Stimulated activated CD4-positive, alpha-beta T cell treated with anti-CD3 and anti-CD28 coated beads, Interleukin-1b, Interleukin-23, amount 100 ng/mL, for 48 hours (primary cell): ENCODE data around the gene DKKL1.

Experiments used
- DNase-seq: peaks from one replicate; pipeline ENCODE4 v3.0.0-alpha.2; 2020

Gene DKKL1

DNA sequence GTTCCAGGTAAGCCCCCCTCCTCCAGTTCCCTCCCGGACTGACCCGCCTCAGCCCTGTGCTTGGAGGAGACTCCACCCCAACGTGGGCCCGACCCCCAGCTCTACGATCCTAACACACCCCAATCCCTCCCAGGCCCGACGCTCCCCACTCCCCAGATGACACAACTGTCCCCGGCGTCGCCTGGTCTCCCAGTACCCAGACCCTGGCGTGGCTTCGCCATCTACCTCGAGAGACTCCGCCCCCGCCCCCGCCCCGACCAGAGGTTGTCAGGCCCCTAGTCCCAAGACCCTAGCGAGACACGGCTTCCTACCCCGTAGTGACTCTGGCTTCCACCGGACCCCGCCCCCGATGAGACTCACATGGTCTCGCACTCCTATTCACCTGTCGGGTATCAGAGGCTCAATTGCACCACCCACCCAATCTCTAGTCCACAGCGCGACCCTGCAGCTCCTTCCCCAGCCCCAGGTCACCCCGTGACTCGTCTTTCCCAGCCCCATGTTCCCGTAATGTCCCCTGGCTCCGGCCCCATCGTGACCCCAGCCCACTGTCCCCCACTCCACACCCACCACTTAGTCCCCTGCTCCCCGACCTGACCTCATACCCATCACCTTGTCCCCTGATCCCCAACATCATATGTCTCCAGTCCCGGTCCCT, 25.5 kb upstream of the DKKL1 start:
- no peak for DNase-seq

DNA sequence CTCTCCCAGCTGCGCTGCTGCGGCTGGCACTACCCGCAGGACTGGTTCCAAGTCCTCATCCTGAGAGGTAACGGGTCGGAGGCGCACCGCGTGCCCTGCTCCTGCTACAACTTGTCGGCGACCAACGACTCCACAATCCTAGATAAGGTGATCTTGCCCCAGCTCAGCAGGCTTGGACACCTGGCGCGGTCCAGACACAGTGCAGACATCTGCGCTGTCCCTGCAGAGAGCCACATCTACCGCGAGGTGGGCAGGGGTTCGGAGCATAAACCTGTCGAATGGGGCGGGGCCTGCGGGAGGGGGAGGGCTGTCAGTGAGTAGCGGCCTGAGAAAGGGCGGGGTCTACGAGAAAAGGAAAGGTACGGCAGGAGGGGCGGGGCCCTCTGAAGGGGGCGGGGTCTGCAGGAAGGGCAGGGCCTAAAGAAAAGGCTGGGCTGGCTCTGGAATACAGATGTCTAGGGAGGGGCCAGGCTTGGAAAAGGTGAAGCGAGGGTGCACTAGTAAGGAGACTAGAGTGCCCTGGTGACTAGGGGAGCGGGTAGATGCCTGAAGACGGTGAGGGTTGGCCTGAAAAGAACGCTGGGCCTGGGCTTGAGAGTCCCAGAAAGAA, 24.9 kb upstream of the DKKL1 start:
- peak; percentile 45 for DNase-seq

DNA sequence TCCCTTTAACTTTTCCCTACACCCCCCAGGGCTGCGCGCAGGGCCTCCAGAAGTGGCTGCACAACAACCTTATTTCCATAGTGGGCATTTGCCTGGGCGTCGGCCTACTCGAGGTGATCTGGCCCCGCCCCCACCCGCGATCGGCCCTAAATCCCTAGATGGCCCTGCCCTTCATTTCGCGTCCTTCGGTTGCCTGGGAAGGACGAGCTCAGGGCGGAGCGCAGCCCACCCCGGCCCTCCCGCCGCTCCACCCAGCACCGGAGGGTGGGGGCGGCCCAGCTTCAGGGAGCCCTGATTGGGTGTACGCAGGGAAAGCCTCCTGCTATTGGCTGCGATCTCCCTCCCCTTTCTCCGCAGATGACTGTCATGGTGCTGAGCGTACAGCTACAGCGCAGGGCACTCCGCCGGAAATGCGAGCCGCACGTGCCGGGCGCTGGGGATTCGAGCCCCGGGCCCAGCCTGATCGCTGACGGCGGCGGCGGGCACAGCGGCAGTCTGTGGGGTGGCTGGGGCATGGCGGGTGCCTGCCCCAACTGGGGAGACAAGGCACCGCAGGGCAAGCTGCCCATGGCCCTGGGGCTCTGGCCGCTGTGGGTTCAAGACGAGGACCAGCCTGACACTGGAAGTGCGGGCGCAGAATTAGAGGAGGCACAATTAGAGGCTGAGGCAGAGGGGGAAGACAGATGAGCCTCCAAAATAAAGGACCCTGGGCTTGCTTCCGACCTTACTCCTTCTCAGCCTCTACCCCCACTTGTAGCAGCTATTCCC, 24.2 kb upstream of the DKKL1 start:
- no peak for DNase-seq

DNA sequence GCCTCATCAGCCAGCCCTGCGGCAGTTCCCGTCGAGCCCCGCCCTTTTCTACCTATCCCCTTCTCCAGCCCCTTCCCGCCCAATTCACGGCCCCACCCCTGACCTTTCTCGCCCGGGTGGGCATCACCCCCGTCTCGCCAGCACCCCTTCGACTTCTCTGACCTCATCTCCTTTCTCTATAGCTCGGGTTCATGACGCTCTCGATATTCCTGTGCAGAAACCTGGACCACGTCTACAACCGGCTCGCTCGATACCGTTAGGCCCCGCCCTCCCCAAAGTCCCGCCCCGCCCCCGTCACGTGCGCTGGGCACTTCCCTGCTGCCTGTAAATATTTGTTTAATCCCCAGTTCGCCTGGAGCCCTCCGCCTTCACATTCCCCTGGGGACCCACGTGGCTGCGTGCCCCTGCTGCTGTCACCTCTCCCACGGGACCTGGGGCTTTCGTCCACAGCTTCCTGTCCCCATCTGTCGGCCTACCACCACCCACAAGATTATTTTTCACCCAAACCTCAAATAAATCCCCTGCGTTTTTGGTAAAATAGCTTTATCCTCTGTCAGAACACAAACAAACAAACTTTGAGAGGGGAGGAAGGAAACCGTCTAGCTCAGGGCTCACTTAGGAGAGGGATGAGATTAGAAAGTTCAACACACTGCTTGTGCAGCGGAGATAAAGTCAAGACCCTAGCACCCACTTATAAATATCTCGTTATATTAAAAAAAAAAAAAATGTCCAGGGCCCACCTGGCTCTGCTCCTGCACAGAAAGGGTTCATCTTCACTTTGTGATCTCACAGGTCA, 23.4 kb upstream of the DKKL1 start:
- DNase-seq: no peak

DNA sequence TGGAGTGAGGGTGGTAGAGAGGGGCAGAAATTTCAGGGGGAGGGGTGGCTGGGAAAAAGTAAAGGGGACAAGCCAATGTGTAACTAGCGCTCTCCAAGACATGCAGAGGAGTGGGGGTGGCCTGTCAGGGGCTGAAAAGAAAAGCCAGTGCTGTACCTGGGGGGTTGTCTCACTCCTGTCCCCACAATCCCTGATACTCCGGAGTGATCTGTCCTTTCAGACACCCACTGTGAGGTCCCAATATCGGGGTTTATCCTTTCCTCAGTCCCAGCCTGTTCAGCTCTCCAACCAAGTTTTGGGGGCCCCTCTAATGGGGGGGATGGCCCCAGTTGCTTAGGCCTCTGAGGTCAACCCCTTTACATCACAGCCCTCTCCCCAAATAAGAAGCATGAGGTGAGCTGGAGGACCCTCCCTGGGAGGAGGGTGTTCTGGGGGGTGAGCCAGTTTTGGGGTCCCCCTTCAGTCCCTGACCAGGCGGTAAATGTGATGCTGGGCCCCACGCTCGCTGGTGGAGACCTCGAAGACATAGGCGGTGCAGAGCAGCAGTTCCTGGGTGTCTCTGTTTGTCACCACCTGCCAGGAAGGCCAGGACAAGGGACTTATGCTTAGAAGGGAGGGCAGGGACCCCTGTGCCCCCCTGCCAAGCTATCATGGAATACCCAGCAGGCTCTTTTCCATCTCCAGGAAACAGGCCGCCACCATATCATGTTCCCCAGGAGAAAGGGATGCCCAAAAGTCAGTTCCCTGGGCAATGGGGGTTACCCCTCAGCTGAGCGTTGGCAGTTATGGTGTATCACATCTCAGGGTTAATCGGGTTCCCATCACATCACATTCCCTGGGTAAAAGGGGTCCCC, 22.6 kb upstream of the DKKL1 start:
- DNase-seq: no peak

DNA sequence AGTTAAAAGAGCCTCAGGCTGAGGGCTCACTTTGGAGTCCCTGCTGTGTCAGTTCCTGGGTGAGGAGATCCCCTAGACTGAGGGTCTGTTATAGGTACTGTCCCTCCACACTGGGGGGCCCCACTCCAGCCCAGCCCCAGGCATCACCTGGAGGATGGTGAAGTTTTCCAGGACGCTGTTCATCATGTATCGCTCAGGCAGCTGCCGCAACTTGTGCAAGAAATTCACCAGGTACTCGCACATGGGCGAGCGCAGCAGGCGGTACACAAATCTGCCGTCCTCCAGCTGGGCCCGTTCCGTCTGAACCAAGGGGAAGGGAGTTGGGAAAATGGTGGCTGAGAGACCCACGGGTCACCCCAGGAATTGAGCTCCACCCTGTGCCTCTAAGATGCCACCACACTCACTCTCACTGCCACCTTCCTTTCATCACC, 21.4 kb upstream of the DKKL1 start:
- no peak for DNase-seq

DNA sequence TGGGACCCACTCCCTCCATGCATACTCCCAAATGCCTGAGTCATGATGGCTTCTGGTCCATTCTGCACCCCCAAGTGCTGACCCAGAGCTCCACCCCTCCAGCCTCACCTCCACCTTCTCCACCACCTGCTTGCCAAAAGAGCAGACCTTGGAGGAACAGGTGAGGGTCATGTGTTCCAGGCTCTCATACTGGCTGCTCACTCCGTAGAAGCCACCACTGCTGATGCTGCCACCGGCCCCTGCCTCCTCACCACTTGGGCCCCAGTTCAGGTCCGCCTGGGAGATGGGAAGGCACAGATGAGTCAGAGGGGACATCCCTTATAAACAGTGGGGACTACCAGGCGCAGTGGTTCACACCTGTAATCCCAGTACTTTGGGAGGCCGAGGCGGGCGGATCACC, 20.6 kb upstream of the DKKL1 start:
- DNase-seq: no peak

DNA sequence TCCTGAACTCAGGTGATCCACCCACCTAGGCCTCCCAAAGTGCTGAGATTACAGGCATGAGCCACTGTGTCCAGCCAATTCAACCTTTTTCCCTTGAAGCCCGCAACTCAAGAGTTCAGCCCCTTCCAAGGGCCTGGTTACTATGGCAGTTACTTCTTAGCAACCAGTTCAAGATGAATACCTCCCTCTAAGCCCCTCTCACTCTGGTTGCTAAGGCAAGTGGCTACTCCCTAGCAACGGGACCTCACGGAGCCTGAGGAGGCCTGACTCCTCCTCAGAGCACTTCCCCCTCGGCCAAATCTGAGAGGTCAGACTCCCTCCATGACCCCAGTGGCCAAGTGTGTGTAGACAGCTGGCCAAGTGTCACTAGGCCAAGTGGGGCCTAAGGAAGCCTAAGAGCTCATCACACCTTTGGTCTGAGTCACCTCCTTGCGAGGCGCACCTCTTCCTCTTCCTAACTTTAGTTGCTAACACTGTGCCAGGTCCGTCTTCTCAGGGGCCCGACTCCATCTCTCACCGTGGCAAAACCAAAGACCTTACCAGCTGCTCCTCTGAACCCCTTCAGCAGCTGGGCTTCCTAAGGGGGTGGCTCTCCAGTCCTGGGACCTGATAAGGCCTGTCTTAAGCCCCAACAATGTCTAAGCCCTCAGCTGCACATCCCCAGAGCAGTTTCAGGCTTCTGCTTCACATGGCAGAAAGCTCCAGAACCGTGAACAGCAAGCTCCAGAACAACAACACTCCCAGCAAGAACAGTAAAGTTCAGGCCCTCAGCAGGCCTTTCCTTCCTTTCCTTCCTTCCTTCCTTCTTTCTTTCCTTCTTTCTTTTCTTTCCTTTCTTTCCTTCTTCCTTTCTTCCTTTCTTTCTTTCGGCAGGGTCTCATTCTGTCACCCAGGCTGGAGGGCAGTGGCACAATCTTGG, 18.9 kb upstream of the DKKL1 start:
- DNase-seq: no peak

DNA sequence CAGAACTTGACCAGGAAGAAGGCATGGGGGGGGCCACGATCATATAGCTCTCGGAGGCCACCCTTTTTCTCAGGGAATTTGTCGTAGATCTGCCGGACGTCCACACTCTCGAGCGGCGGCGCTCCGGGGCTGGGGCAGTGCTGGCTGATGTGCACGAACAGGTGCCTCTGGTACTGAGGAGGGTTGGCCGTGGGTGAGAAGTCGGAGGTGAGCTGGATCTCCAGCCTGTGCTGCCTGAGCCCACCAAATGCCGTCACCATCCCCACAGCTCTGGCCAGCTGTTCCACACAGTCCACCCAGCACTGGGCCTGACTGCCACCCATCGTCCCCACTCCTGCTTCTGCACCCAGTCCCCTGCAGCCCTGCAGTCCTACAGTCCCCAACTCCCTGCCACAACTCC, 16.5 kb upstream of the DKKL1 start:
- DNase-seq: no peak

DNA sequence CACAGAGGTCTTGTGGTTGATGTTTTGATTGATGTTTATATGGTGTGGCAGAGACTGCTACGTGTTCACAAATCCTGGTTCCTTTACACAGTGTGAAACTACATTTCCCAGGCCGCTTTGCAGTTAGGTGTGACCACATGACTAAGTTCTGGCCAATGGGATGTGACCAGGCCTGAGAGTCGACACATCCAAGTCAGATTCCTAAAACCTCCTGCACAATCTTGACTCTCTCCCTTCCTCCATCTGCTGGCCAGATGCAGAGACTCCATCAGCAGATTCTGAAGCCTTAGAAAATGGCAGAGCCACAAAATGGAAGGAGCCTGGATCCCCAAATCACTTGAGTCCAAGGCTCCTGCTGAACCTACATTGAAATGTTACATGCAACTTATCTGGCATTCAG, 15.8 kb upstream of the DKKL1 start:
- no peak for DNase-seq

DNA sequence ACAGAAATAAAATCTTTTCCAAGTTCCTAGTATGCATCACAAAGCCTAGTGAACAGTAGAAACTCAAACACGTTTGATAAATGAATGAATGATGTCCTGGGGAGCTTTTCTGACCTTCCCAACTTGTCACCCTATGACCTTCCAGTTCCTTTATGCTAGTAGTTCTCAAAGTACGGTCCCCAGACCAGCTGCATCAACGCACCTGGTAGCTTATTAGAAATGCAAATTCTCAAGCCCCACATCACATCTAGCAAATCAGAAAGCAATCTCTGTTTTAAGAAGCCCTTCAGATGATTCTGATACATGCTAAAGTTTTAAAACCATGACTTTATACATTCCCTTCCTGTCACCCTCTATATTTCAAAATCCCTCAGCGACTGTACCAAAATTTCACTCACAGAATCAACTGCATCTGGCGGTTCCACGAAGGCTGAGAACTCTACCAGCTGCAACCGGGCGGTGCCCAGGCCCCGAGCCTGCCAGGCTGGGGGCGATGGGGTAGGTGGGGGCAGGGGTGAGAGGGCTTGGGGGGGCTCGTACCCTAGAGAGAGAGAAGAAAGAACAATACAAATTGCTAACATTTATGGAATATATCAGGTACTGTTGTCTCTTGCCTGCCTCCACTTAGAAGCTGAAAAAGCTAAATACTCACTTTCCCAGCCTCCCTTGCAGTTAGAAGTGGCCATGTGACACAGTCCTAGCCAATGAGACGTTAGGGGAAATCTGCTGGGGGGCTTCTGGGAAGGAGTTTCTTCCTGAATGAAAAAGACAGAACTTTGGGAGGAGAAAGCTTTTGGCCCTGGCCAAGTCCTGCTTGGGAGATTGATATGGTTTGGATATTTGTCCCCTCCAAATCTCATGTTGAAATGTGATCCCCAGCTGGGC, 15.1 kb upstream of the DKKL1 start:
- no peak for DNase-seq

DNA sequence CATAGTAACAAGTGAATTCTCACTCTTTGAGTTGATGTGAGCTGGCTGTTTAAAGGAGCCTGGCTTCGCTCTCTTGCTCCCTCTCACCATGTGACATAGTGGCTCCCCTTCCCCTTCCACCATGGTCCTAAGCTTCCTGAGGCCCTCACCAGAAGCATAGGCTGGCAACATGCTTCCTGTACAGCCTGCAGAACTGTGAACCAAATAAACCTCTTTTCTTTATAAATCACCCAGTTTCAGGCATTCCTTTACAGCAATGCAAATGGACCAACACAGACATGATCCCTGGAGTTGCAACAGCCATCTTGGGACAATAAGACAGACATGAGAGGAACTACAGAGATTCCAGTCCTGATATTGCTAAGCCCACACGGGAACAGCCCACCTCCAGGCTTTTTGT, 14.1 kb upstream of the DKKL1 start:
- DNase-seq: no peak

DNA sequence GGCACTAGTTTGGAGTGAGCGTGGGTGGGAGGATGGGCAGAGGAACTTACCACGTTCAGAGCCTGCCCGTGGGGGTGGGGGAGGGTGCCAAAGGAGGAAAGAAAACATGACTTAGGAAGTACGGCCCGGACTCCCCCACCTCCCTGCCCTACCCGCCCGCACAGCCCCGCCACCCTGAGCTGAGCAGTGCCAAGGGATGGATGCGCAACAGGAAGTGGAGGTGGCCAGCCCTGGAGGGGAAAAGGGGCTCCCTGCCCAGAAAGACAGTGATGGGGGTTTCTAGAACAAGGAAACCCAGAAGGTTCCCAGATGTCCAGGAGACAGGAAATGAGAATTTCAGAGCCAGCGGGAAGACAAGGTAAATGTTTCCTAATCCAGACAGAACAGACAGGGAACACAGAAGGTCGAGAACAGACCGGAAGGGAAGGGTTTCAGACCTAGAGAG, 7.7 kb upstream of the DKKL1 start:
- DNase-seq: no peak

DNA sequence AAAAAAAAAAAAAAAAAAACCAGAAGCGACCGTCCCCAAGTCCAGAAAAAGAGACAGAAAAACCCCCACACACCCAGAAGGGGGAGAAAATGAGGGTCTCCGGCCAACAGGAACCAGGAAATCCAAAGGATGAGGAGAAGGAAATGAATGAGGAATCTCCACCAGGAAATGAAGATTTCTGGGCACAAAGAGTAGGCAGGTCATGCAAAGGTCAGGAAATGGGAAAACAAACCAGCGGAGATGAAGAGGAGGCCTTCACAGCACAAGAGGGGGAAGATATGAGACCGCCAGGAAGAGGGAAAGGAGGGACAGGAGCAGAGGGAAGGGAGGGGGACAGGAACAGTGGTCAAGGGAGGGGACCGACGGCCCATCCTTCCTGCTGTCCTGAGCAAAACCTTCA, 7.3 kb upstream of the DKKL1 start:
- no peak for DNase-seq

DNA sequence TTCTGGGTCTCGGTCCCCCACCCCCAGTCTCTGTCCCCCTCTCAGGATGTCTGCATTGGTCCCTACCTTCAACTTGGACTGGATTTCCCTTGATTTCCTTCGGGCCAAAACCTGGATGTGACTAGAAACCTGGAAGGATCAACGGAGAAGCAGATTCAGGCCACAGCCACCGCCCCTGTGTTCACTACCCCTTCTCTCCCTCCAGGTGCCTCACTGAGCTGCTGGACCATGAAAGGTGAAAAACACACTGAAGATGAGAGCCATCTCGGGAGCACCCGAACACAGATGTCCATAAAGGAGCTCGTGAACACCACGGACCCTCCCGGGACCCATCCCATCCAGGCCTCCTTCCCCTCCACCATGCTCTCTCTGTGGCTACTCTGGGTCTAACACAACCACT, 6.5 kb upstream of the DKKL1 start:
- no peak for DNase-seq

DNA sequence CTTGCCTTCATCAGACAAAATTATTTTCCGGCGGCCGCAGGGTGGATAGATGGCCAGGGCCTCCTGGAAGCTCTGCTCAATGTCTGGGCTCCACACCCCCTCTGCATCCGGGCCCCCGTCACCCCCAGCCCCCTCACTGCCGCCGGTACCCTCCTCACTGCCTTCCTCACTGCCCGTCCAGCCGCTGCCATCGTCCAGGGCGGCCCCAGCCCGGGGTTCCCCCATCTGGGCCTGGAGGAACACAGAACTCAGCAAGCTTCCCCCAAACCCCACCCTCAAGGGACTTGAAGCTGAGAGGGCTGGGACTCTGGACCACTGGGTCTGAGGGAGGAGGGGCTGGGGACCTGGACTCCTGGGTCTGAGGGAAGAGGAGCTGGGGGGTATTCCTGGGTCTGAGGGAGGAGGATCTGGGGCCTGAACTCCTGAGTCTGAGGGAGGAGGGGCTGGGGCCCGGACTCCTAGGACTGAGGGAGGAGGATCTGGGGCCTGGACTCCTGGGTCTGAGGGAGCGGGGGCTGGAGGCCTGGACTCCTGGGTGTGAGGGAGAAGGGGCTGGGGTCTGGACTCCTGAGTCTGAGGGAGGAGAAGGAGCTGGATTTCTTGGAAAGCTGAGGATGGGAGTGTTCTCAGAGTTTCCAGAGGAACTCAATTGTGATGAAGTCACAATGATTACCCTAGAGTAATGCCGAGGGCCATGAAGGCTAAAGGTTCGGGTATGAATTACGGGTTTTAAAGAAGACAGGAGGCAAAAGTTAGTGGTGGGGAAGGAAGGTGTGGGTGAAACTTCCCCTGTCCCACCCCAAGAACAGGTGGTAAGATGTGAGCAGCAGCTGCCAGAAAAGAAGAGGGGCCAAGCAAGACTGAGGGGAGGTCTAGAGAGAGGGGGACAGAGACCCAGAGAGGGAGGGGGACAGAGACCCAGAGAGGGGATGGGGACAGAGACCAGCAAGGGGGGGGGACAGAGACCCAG, 3.5 kb upstream of the DKKL1 start:
- no peak for DNase-seq

DNA sequence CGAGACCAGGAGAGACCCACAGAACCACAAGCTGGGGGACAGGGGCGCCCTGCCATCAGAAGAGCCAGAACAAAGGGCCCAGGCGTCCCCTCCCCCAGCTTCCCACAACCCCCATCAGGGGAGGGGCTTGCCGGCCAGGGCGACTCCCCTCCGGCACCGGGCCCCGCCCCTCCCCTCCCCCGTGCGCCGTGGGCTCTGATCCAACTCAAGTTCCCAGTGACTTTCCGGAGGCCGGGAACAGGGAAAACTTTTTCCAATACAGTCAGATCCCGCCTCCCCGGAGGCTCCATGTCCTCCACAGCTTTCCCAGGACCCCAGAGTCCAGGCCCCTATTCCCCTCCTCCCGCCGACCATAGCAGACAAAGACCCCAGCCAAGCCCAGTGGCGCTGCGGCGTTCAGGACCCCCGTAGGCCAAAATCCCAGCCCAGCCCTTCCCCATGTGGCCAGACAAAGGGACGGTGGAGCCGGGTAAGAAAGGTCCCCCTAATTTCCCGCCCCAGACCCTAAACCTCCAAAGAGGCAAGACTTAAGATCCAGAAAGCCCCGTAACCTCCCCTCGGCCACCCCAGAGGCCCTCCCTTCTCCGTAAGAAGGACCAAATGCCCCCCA, 2.1 kb upstream of the DKKL1 start:
- DNase-seq: no peak
